GM18511 (cell line): ENCODE results near the gene NDST1.
"Not testable (repeated sequence)": the region's sequence is repeated elsewhere in the genome, so short reads cannot be mapped to it uniquely, and the experiment has no call there.

ENCODE experiments used
- ATAC-seq: cut with Tn5 transposase; IDR thresholded peaks from one replicate; pipeline ENCODE4 v1.9.1; 2021; ENCODE audit warnings: mild to moderate bottlenecking, moderate library complexity; ENCODE audit not compliant: unreplicated experiment

Gene NDST1

DNA sequence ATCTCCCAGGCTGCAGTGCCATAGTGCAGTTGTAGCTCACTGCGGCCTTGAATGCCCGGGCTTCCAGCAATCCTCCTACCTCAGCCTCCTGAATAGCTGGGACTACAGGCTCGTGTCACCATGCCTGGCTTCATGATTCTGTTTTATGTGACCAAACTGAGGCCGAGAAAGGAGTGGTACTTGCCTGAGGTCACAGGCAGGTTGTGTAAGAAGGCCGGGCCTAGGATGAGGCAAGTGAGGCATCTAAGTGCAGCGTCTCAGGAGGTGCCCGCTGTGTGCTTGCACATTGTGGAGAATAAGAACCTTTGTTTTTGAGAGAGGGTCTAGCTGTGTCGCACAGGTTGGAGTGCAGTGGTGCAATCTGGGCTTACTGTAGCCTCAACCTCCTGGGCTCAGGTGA lies 2.1 kb upstream of the NDST1 start:
- no peak for ATAC-seq

DNA sequence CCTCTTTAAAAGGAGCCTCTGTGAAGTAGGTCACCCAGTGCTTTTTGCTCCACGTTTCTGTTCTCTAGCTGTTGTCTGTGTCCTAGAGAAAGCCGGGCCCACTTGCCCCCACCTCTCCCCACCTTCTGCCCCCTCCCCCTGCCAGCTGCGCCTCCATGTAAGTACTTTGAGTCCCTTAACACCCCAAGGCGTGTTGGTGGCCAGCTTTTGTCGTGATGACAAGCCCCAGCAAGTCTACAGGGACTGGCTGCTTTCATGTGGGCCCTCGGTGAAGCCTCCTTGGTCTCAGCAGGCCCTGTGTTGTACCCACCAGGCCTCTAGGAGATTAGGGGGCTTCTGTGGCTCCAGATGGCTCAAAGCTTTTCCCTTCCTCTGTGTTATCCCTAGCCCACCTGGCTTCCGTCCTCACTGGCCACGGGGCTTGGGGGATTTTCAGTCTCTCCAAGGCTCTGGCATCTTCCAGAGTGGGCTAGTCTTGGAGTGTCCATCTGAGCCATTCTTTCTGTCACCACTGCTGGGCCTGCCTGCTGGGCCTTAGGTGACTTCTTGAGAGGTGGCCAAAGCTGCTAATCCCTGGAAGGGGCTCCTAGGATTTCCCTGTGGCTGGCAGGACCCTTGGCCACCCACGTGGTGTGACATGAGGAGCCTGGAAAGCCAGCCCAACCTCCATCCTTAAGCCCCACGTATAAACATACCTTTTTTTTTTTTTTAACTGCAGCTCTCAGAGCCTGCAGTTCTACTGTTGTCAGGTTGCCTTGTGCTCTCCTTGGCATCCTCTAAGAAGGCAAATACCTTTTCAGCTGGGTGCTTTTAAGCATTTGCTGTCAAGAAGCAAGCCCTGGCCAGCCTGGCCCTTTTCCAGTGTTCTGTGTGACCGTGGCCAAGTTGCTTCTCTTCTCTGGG lies 1.1 kb upstream of the NDST1 start:
- ATAC-seq, result no peak

DNA sequence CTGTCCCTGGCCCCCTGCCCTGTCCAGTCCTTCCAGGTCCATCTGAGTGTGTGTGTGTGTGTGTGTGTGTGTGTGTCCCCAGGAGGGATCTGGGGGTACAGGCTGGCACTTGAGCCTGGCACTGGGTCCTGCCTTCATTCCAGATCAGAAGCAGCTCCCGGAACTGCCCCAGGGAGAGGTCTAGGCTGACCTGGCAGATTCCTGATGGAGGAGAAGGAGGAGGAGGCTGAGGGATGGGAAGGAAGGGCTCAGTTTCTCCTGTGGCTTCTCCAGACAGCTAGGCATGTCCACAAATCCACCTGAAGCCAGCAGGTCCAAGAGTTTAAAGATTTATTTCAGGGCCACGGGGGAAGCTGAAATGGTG lies 328 bp downstream of the NDST1 start:
- no peak for ATAC-seq

DNA sequence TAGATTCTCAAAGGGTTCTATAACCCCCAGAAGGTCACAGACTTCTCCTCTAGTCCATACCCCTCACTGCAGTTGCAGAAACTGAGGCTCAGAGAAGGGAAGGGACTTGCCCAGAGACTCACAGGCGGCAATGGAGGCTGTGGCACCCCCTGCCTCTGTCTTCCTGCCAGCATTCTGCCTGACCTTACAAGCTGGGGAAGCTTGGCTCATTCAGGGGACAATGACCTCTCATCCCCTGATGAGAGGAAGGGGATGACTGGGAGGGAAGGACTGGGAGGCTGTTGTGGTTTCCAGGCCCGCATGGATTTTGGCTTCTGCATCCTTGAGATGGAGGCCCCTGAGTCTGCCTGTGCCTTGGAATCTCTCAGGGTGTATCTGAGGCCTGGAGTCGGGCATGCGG lies 897 bp downstream of the NDST1 start:
- no peak for ATAC-seq

DNA sequence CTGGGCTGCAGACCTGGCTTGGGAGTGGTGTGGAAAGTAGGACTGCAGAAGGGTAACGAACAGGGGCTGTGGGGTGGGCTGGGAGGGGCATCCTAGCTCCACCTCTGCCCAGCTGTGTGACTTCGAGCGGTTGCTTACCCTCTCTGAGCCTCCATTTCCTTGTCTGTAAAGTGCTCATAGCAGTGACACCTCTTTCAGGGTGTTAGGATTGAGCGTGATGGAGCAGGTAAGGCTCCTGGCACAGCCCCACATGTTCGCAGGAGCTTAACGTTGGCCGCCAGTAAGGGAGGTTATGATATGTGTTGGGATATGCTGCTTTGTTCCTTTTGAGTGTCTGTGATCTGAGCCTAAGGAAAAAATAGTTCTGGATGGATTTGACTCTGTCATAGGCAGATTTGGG lies 2.1 kb downstream of the NDST1 start:
- no peak for ATAC-seq

DNA sequence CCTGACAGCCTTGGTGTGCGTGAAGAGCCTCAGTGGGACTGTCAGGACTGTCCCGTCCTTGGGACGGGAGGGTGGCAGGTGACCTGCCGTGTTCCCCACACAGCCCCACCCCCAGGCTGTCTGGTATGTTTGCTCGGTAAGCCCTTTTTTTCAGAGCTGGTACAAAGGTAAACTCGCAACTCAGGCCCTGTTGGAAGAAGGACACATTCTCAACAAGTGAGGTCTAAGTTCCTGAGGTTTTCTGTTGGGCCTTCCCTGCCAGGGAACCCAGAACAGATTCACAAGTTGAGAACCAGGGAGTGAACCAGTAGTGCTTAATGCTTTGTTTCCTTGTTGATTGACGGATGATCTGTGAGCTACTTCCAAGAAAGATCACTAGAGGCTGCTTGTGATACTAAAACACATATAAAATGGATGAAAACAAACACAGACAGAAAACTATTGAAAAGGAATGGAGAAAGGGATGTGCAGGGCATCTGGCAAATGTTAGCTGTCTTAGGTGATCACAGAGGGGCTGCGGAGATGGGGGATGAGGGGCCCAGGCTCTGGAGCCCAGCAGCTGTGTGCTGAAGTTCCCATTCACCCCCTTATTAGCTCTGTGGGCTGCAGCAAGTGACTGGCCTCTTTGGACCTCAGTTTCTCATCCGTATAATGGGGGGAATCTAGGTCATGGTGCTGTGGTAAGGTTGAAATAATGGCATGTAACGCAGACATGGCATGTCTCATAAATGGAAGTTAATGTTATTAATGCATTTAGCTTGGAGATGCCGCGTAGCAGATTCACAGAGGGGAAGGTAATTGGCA lies 2.7 kb downstream of the NDST1 start:
- ATAC-seq, result no peak

DNA sequence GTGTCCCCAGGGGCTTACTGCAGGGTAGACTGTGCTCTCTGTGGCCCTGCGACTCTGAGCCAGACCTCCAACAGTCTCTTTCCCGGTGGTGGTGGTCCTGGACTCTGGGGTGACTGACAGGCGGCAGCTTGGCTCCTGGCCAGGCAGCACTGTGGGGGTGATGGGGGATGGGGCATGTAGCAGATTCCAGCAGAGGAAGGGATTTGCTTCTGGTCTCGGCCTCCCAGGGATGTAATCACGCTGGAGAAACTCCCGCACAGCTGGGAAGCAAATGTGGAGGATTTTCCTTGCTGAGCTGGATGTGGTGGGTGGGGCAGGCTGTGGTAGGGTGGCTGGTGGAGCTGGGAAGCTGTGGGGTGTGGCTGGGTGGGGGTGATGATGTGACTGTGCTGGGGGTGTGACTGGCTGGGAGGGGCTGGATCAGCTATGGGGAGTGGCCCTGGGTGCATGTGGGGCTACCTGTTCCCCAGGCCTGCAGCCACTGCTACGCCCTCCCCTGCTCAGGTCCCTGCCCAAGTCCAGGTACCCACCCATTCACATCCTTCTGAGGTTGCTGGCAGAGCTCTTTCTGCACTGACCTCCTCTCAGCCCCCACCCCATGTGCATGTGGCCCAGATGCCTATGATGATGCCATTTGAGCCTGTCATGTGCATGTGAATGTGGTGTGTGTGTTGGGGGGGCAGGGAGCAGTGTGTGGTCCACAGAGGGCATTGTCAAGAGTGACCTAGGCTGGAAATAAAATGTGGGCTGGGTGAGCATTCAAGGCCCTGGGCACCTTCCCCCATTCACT lies 3.8 kb downstream of the NDST1 start:
- no peak for ATAC-seq

DNA sequence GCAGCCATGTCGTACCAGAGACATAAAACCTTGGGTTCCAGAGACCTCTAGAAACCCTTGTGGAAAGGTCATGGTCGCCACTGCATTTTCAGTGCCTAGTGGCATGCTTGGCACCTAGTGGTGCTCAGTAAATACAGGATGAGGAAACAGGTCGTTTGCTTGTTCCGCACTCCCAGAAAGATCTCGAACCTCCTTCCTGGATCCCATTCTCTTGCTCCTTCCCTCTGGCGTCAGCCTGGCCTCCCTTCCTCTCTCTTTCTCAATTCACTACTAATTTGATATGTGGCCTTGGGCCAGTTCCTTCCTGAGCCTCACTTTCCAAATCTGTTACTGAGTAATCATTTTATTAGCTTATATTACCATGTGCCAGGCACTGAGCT lies 4.4 kb downstream of the NDST1 start:
- ATAC-seq, result no peak

DNA sequence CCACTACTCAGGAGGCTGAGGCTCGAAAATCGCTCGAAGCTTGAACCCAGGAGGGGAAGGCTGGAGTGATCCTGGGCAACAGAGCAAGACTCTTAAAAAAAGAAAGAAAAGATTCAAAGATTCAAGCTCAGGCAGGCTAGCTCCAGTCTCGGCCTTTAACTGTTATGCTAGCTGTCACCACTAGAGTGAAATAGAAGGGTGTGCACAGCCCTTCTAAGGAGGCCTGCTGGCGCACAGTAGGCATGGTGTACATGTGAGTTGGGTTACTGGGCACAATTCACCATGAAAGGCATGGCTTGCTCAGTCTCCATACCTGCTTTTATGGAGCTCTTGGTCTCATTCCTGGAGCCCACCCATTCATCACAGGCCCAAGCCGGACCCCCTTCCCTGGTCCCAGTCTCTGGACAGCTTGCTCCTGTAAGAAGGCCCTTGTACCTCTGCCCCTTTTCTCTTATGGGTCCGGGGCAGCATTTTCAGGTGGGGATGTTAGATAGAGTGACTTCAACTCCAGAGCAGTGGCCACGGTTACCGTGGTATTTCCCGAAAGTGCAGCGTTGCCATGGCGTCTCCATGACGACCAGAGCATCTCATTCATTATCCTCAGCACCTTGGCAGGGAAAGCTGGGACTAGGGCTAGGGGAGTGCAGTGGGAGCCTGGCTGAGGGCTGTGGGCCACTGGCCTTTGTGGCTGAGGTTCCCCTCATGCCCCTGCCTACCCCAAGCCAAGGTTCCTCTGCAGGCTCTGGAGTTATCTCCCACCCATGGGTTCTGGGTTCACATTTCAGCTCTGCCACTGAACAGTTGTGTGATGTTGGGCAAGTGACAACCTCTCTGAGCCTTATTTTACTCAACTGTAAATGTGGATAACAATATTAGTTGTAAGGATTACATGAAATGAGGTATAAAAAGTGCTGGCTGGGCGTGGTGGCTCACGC lies 5.7 kb downstream of the NDST1 start:
- ATAC-seq, result no peak

DNA sequence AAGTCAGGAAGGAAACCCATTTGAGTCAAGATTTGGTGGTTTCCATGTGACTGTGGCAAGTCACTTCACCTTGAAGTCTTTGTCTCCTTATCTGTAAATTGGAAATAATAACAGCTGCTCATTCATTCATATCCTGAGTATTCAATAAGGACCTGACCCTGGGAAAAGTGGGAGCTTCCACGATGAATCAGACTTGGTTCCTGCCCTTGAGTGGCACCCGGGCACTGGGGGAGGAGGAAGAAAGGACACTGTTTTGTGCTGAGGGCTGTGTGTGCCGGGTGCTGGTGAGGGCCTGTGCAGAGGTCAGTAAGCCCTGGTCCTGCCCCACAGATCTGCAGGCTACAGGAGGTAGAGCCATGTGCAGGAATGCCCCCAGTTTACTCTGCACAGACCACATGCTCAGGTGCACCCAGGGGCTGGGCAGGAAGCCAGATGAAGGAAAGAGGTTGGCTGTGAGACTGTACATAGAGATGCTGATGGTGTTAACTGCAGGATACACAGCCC lies 6.8 kb downstream of the NDST1 start:
- no peak for ATAC-seq

DNA sequence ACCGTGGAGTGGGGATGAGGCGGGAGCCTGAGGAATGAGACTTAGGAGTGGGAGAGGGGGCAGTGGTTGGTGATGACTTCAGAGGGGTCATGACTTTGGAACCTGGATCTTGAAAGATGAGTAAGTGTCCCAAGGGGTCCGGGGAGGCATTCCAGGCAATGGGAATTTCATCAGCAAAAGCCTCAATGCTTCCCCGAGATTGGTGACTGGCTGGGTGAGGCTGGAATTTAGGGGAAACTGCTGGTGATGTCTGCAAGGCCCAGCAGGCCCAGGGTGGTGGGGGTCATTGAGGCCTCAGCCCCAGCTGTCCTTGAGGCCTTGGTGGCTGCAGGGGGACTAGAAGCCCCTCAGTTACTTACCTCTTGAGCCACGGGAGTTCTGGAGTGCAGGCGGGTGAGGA lies 7.5 kb downstream of the NDST1 start:
- ATAC-seq, result no peak

DNA sequence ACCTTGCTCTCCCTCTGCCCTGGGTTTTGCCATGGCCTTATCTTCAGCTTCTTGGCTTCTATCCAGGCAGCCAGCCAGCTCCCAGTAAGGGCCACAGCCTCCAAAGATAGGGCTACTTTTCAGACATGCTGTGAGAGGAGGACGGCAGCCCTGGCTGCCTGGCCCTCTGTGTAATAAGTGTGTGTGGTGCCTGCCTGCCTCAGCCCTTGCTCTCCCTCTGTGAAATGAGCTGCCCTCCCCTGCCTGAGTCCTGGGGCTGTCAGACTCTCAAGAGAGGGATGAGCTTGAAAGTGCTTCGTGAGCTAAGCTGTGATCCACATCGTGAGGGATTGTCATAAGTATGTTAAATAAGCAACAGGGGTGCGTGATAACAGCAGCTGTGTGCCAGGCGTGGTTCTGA lies 8.1 kb downstream of the NDST1 start:
- no peak for ATAC-seq

DNA sequence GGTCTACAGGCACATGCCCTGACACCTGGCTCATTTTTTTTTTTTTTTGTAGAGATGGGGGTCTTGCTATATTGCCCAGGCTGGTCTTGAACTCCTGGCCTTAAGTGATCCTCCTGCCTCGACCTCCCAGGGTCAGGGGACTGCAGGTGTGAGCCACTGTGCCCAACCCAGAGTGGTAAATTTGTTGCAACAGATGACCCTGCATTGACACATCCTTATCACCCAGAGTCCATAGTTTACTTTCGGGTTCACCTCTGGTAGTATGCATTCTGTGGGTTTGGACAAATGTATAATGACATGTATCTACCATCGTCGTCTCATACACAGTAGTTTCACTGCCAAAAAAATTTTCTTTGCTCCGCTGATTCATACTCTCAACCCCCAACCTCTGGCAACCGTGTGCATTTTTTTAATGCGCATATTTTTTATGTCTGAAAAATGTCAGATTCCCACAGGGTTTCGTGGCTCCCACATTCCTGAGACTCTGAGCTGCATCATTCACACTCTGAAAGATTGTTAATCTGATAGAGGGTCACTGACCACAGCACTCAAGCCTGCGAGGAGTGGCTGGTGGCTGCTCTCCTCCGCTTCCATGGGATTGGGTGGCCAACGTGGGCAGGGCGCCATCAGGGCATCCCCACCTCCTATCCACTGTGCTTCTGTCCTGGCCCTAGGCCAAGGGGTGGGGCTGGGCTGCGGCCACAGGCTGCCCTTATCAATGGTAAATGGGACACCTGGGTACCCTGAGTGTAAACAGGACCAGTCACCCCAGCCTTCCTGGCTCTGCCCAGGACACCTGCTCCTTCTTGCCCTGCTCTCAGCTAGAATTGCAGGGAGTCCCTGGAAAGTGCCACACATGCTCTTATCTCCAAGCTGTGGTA lies 9.6 kb downstream of the NDST1 start:
- no peak for ATAC-seq

DNA sequence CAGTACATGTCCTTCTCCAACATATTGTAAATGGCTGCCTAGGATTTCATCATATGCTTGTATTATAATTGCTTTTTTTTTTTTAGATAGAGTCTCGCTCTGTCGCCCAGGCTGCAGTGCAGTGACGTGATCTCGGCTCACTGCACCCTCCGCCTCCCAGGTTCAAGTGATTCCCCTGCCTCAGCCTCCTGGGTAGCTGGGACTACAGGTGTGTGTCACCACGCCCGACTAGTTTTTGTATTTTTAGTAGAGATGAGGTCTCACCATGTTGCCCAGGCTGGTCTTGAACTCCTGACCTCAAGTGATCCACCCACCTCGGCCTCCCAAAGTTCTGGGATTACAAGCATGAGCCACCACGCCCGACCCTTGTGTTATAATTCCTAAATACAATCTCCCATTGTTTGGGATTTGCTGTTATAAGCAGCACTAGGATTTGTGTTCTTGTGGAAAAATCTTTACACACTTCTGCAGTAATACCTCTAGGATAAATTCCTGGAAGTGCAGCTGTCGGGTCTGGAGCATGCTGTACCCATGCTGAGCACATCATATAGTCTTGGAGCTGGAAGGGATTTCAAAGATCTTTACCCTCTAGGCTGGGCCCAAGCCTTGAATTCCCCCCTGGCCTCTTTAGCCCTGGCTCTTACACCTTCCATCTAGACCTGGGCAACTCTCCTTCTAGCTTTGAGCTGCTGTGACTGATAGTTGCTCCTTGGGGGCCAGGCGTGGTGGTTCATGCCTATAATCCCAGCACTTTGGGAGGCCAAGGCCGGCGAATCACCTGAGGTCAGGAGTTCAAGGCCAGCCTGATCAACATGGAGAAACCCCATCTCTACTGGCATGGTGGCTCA lies 11.0 kb downstream of the NDST1 start:
- not testable (repeated sequence) for ATAC-seq

DNA sequence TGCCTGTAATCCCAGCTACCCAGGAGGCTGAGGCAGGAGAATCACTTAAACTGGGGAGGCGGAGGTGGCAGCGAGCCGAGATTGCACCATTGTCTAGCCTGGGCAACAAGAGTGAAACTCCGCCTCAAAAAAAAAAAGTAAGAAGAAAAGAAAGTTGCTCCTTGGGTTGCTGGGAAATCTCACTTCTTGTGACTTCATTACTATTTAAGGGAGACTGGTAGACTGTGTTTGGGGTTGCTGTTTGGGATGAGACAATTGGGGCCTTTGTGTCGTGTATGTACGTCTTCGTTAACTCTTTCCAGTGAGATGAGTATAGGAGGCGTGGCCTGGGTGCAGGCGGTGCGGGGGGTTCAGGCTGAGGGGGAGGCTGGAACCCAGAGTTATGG lies 11.6 kb downstream of the NDST1 start:
- ATAC-seq, result no peak

DNA sequence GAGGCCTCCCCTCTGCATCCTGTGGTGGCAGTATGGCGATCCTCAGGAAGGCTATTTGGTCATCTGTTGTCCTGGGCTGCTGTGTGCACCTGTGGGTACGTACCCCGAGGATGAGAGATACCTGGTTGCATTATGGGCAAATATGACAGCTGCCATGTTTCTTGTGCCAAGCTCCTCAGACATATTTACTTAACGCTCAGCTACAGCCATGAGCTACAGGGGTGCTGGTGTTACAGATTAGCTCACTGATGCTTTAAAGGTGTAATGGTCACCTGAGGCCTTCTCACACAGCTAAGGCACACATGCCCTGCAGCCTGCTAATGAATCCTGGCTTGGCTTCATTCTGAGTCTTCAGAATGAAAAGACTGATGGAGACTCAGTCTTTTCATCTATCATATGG lies 12.0 kb downstream of the NDST1 start:
- no peak for ATAC-seq

DNA sequence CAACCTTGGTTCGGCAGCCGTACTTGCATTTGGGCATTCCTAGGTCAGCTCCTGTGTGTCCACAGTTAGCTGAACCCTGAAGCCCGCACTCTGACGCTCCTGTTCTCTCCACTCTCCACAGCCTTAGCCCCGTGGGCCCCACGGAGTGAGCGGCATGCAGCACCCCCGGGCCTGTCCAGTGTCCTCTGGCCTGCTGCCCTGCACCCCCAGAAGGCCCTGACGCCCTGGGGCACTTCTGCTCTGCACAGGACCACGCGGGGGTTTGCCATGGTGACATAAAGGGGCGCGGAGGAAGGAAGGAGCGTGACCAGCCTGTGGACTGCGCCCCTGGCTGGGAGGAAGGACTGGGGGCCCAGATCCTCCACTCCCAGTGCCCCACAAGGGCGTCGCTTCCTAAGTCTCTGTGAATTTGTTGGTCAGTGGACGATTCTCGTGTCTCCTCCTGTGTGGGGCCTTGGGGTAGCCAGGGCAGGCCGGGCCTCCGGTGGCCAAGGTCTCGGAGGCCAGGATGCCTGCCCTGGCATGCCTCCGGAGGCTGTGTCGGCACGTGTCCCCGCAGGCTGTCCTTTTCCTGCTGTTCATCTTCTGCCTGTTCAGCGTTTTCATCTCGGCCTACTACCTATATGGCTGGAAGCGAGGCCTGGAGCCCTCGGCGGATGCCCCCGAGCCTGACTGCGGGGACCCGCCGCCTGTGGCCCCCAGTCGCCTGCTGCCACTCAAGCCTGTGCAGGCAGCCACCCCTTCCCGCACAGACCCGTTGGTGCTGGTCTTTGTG lies 13.0 kb downstream of the NDST1 start:
- ATAC-seq, result no peak

DNA sequence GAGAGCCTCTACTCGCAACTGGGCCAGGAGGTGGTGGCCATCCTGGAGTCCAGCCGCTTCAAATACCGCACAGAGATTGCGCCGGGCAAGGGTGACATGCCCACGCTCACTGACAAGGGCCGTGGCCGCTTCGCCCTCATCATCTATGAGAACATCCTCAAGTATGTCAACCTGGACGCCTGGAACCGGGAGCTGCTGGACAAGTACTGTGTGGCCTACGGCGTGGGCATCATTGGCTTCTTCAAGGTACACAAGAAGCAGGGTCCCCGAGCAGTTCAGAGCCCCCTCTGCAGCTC lies 13.5 kb downstream of the NDST1 start:
- ATAC-seq, result no peak
